WTC11 (cell line): ENCODE measurements around the gene GUCD1.

Source experiments
- CREB1 ChIP-seq: sonication (generic); formaldehyde crosslinking; IDR thresholded peaks from 2 replicates; pipeline ENCODE4 v1.8.0; 2023; ENCODE audit warnings: mild to moderate bottlenecking, missing genetic modification reagents
- ELF4 ChIP-seq: sonication (generic); formaldehyde crosslinking; IDR thresholded peaks from 2 replicates; pipeline ENCODE4 v1.8.1; 2022; ENCODE audit warnings: low read depth, mild to moderate bottlenecking, moderate library complexity, missing genetic modification reagents
- ESRRA ChIP-seq: sonication (generic); formaldehyde crosslinking; IDR thresholded peaks from 2 replicates; pipeline ENCODE4 v1.8.1; 2022; ENCODE audit warnings: mild to moderate bottlenecking, missing genetic modification reagents, borderline replicate concordance
- FOXP1 ChIP-seq: sonication (generic); formaldehyde crosslinking; IDR thresholded peaks from 2 replicates; pipeline ENCODE4 v1.8.0; 2022; ENCODE audit warnings: missing genetic modification reagents, mild to moderate bottlenecking, moderate library complexity, borderline replicate concordance
- RORB ChIP-seq: fragments of 250-450 bp; sonication (Bioruptor Pico); IDR thresholded peaks from 2 replicates; pipeline ENCODE4 v1.9.0; 2021; ENCODE audit warnings: mild to moderate bottlenecking
- SMAD3 ChIP-seq: sonication (generic); formaldehyde crosslinking; IDR thresholded peaks from 2 replicates; pipeline ENCODE4 v1.8.0; 2022; ENCODE audit warnings: missing genetic modification reagents, mild to moderate bottlenecking, borderline replicate concordance
- TF ChIP-seq, protein P1 (sequence below): fragments of 200-600 bp; IDR thresholded peaks from 2 replicates; pipeline ENCODE4 v1.8.0; 2022; ENCODE audit warnings: antibody characterized with exemption
- TF ChIP-seq, protein P2 (sequence below): sonication (generic); formaldehyde crosslinking; IDR thresholded peaks from 2 replicates; pipeline ENCODE4 v1.8.0; 2022; ENCODE audit warnings: mild to moderate bottlenecking, missing genetic modification reagents
- TF ChIP-seq, protein P3 (sequence below): sonication (generic); formaldehyde crosslinking; IDR thresholded peaks from 2 replicates; pipeline ENCODE4 v1.8.0; 2022; ENCODE audit warnings: mild to moderate bottlenecking, missing genetic modification reagents
- TF ChIP-seq, protein P4 (sequence below): sonication (generic); formaldehyde crosslinking; IDR thresholded peaks from 2 replicates; pipeline ENCODE4 v1.8.0; 2022; ENCODE audit warnings: mild to moderate bottlenecking, missing genetic modification reagents
- TF ChIP-seq, protein P5 (sequence below): sonication (generic); formaldehyde crosslinking; IDR thresholded peaks from 2 replicates; pipeline ENCODE4 v1.8.0; 2023; ENCODE audit warnings: missing genetic modification reagents
- TF ChIP-seq, protein P6 (sequence below): sonication (generic); formaldehyde crosslinking; IDR thresholded peaks from 2 replicates; pipeline ENCODE4 v1.8.1; 2023; ENCODE audit warnings: mild to moderate bottlenecking, missing genetic modification reagents, borderline replicate concordance
- TF ChIP-seq, protein P7 (sequence below): sonication (generic); formaldehyde crosslinking; IDR thresholded peaks from 2 replicates; pipeline ENCODE4 v1.8.1; 2023; ENCODE audit warnings: mild to moderate bottlenecking, missing genetic modification reagents, moderate library complexity

DNA sequence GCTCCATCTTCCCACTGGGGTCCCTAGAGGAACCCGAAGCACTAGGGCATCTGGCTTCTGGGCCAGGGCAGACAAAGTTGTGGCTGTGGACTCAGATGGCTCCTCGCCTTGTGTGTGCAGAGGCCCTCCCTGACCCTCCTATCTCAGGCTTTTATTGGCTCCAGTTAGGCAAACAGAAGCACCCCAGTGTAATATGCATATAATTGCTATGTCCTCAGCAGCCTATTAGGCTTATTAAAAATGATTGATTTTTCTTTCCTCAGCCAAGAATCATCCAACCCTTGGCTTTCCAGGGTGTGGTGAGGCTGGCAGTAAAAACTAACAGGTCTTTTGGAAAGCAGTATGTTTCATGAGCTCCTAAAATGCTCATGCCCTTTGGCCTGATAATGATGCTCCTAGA is 37.5 kb downstream of the GUCD1 start:
- TF ChIP-seq, protein P1, sequence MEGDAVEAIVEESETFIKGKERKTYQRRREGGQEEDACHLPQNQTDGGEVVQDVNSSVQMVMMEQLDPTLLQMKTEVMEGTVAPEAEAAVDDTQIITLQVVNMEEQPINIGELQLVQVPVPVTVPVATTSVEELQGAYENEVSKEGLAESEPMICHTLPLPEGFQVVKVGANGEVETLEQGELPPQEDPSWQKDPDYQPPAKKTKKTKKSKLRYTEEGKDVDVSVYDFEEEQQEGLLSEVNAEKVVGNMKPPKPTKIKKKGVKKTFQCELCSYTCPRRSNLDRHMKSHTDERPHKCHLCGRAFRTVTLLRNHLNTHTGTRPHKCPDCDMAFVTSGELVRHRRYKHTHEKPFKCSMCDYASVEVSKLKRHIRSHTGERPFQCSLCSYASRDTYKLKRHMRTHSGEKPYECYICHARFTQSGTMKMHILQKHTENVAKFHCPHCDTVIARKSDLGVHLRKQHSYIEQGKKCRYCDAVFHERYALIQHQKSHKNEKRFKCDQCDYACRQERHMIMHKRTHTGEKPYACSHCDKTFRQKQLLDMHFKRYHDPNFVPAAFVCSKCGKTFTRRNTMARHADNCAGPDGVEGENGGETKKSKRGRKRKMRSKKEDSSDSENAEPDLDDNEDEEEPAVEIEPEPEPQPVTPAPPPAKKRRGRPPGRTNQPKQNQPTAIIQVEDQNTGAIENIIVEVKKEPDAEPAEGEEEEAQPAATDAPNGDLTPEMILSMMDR, result no peak
- TF ChIP-seq, protein P2, sequence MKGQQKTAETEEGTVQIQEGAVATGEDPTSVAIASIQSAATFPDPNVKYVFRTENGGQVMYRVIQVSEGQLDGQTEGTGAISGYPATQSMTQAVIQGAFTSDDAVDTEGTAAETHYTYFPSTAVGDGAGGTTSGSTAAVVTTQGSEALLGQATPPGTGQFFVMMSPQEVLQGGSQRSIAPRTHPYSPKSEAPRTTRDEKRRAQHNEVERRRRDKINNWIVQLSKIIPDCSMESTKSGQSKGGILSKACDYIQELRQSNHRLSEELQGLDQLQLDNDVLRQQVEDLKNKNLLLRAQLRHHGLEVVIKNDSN (CRISPR knock-in tag), result no peak
- TF ChIP-seq, protein P3, sequence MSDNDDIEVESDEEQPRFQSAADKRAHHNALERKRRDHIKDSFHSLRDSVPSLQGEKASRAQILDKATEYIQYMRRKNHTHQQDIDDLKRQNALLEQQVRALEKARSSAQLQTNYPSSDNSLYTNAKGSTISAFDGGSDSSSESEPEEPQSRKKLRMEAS, result no peak
- TF ChIP-seq, protein P4, sequence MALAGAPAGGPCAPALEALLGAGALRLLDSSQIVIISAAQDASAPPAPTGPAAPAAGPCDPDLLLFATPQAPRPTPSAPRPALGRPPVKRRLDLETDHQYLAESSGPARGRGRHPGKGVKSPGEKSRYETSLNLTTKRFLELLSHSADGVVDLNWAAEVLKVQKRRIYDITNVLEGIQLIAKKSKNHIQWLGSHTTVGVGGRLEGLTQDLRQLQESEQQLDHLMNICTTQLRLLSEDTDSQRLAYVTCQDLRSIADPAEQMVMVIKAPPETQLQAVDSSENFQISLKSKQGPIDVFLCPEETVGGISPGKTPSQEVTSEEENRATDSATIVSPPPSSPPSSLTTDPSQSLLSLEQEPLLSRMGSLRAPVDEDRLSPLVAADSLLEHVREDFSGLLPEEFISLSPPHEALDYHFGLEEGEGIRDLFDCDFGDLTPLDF (CRISPR knock-in tag), result no peak
- TF ChIP-seq SMAD3 (CRISPR knock-in tag) (no peak), RORB (CRISPR knock-in tag) (no peak), FOXP1 (CRISPR knock-in tag) (no peak), CREB1 (no peak), ESRRA (CRISPR knock-in tag) (no peak), ELF4 (CRISPR knock-in tag) (no peak)
- TF ChIP-seq, protein P5, sequence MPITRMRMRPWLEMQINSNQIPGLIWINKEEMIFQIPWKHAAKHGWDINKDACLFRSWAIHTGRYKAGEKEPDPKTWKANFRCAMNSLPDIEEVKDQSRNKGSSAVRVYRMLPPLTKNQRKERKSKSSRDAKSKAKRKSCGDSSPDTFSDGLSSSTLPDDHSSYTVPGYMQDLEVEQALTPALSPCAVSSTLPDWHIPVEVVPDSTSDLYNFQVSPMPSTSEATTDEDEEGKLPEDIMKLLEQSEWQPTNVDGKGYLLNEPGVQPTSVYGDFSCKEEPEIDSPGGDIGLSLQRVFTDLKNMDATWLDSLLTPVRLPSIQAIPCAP (CRISPR knock-in tag), result no peak
- TF ChIP-seq, protein P6, sequence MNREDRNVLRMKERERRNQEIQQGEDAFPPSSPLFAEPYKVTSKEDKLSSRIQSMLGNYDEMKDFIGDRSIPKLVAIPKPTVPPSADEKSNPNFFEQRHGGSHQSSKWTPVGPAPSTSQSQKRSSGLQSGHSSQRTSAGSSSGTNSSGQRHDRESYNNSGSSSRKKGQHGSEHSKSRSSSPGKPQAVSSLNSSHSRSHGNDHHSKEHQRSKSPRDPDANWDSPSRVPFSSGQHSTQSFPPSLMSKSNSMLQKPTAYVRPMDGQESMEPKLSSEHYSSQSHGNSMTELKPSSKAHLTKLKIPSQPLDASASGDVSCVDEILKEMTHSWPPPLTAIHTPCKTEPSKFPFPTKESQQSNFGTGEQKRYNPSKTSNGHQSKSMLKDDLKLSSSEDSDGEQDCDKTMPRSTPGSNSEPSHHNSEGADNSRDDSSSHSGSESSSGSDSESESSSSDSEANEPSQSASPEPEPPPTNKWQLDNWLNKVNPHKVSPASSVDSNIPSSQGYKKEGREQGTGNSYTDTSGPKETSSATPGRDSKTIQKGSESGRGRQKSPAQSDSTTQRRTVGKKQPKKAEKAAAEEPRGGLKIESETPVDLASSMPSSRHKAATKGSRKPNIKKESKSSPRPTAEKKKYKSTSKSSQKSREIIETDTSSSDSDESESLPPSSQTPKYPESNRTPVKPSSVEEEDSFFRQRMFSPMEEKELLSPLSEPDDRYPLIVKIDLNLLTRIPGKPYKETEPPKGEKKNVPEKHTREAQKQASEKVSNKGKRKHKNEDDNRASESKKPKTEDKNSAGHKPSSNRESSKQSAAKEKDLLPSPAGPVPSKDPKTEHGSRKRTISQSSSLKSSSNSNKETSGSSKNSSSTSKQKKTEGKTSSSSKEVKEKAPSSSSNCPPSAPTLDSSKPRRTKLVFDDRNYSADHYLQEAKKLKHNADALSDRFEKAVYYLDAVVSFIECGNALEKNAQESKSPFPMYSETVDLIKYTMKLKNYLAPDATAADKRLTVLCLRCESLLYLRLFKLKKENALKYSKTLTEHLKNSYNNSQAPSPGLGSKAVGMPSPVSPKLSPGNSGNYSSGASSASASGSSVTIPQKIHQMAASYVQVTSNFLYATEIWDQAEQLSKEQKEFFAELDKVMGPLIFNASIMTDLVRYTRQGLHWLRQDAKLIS (CRISPR knock-in tag), result no peak
- TF ChIP-seq, protein P7, sequence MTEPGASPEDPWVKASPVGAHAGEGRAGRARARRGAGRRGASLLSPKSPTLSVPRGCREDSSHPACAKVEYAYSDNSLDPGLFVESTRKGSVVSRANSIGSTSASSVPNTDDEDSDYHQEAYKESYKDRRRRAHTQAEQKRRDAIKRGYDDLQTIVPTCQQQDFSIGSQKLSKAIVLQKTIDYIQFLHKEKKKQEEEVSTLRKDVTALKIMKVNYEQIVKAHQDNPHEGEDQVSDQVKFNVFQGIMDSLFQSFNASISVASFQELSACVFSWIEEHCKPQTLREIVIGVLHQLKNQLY (CRISPR knock-in tag), result no peak
